Fibroblast of mammary gland (primary cell): ENCODE results near the gene KIAA1671.

ENCODE experiments used
- DNase-seq: peaks from one replicate; pipeline ENCODE4 v3.0.0-alpha.2; 2010; ENCODE audit warnings: low read depth
- H3K4me3 ChIP-seq: 2 replicates; pipeline ENCODE4 v1.5.1; 2011; ENCODE audit warnings: low read depth, mild to moderate bottlenecking, low read length, moderate library complexity; ENCODE audit not compliant: control insufficient read depth
- CTCF ChIP-seq: conservative IDR thresholded peaks from 2 replicates; pipeline ENCODE4 v1.5.1; 2011; ENCODE audit warnings: low read depth, low read length, inconsistent platforms; ENCODE audit not compliant: control insufficient read depth, insufficient read depth

Gene KIAA1671

GRCh38 chr22:25147642-25147928, 195.1 kb downstream of the KIAA1671 start:
- TF ChIP-seq CTCF: no peak
- DNase-seq: no peak
- H3K4me3 ChIP-seq: no peak overlapping the region

DNA sequence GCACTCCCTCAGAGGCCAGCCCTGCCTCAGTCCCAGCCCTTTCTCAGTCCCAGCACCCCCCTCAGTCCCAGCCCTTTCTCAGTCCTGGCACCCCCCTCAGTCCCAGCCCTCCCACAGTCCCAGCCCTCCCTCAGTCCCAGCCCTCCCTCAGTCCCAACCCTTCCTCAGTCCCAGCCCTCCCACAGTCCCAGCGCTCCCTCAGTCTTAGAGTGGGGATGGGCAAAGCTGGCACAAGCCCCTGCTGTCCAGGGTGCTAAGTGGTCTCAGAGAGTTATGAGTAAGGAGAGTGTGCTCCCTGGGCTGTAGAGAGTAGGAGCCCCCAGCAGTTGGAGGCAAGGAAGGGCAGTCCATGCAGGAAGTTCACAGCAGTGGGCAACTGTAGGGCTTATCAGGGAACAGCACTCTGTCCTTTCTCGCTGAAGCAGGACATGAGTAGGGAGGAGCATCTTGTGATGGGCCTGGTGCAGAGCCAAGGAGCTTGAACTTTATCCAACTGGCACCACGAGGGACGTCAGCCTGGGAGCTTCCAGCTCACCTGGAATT, 195.7 kb downstream of the KIAA1671 start:
- H3K4me3 ChIP-seq: no peak overlapping the region
- no peak for TF ChIP-seq CTCF
- no peak for DNase-seq

DNA sequence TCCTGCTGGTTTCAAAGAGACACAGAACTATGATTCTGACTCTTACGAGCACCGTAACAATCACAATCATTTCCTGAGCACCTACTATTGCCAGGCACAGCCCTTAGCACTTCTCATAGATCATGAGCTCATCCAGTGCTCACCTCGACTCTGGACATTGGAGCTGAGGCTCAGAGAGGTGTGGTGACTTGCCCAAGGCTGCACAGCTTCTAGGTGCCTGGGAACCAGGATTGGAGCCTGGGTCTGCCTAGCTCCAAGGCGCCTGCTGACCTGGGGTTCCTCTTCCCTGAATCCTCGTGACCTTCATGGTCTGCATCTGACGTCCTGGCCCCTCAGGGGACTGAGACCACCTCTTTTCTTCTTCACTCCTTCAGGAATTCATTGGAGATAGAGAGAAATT, 196.5 kb downstream of the KIAA1671 start:
- no peak for DNase-seq
- TF ChIP-seq CTCF: no peak
- no peak overlapping the region for H3K4me3 ChIP-seq

GRCh38 chr22:25153961-25154666, 201.6 kb downstream of the KIAA1671 start:
- no peak overlapping the region for H3K4me3 ChIP-seq
- peak; percentile 26 for DNase-seq
- TF ChIP-seq CTCF: no peak

DNA sequence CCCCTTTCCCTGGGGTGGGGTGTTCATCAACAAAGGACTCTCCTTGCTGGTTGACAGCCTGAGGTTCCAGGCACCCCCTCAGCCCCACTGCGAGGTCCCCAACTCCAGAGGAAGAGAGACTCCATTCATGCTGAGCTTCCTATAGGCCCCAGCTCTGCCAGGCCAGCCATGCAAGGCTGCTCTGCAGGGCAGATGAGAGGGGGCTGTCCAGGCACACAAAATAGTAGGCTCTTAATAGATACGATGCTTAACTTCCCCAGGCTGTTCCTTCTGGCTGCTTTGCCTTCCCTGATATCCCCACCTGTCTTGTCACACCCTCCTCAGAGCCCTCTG, 202.1 kb downstream of the KIAA1671 start:
- no peak overlapping the region for H3K4me3 ChIP-seq
- no peak for DNase-seq
- TF ChIP-seq CTCF: no peak

DNA sequence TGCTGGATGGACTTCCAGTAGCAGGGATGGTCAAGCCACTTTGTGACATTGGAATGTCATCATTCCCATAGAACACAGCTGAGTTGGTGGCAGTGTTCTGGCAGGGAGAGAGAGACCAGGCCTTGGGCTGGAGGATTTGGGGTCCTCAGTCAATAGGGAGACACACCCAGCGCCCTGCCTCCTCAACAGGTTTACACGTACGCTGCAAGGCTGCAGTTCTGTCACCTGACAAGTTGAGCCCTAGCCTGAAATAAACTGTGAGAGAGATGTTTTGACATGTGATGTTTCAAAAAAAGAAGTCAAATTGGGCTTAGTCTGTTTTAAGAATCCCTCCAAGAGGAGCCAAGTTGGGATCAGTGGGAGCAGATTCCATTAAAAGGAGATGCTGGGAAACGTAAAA, 204.2 kb downstream of the KIAA1671 start:
- TF ChIP-seq CTCF: no peak
- DNase-seq: no peak
- no peak overlapping the region for H3K4me3 ChIP-seq

DNA sequence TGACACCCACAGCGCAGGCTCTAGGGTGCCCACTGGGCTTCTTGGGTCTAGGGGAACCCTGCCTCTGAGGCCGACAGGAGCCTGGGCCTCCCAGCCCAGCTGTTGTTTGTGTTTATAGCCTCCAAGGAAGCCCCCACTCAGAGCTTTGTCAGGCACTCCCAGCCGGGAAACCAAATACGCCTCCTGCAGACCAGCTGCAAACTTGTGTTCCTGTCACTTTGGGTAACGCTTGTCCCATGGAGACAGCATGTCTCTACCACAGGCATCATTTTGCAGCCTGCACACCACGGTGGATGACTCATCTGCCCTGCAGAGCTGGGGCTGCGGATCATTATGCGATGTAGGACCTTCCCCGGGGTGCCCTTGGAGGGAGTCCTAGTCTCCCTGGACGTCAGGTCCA, 206.5 kb downstream of the KIAA1671 start:
- no peak overlapping the region for H3K4me3 ChIP-seq
- DNase-seq: no peak
- TF ChIP-seq CTCF: no peak
